ENCODE measurements around the gene SS18L1.
"Not testable (repeated sequence)": the region's sequence is repeated elsewhere in the genome, so short reads cannot be mapped to it uniquely, and the experiment has no call there.

Gene SS18L1

GRCh38 chr20:62143081-62143956 lies at the start of gene SS18L1, which contains the start of gene PSMA7:
Gene SS18L1 (plus strand): TSS chr20:62143769. CDS start chr20:62143821, 52 bp downstream.
Gene PSMA7 (minus strand): TSS chr20:62143394. CDS start chr20:62143303, 91 bp downstream.
- DNase-seq, result peak; percentile 65 to 85 (median 76)

- DNase-seq, result no peak
Measured at GRCh38 chr20:62096421-62097380, 46.9 kb upstream of the SS18L1 start.

- no peak for DNase-seq
Measured at GRCh38 chr20:62097881-62098407, 45.6 kb upstream of the SS18L1 start.

- no peak for DNase-seq
Measured at GRCh38 chr20:62101078-62101477, 42.5 kb upstream of the SS18L1 start.

- DNase-seq, result no peak
Measured at GRCh38 chr20:62103508-62104233, 39.9 kb upstream of the SS18L1 start.

GRCh38 chr20:62104234-62104789 lies 39.3 kb upstream of the SS18L1 start:
- DNase-seq, result no peak

- no peak for DNase-seq
Measured at GRCh38 chr20:62104791-62105345, 38.7 kb upstream of the SS18L1 start.

GRCh38 chr20:62105592-62105991 lies 38.0 kb upstream of the SS18L1 start:
- DNase-seq, result no peak

- DNase-seq, result no peak
Measured at GRCh38 chr20:62111148-62111547, 32.4 kb upstream of the SS18L1 start.

- no peak for DNase-seq
Measured at GRCh38 chr20:62112368-62112767, 31.2 kb upstream of the SS18L1 start.

GRCh38 chr20:62114894-62115293 lies 28.7 kb upstream of the SS18L1 start:
- DNase-seq, result no peak

- not testable (repeated sequence) for DNase-seq
Measured at GRCh38 chr20:62115800-62116407, 27.7 kb upstream of the SS18L1 start.

- no peak for DNase-seq
Measured at GRCh38 chr20:62116558-62117361, 26.8 kb upstream of the SS18L1 start.

GRCh38 chr20:62117362-62117646 lies 26.3 kb upstream of the SS18L1 start:
- DNase-seq, result no peak

GRCh38 chr20:62117658-62118057 lies 25.9 kb upstream of the SS18L1 start:
- peak; percentile 11 to 62 (median 38) for DNase-seq

- DNase-seq, result no peak
Measured at GRCh38 chr20:62118113-62119043, 25.2 kb upstream of the SS18L1 start.

GRCh38 chr20:62119115-62119514 lies 24.5 kb upstream of the SS18L1 start:
- DNase-seq, result no peak

GRCh38 chr20:62119591-62120364 lies 23.8 kb upstream of the SS18L1 start:
- DNase-seq, result no peak

- no peak for DNase-seq
Measured at GRCh38 chr20:62120365-62120762, 23.2 kb upstream of the SS18L1 start.
